ENCODE measurements around the gene CATSPERZ.
A peak's percentile ranks its signal among the peaks of the same experiment; 100 is the strongest.

The CATSPERZ gene

GRCh38 chr11:64294774-64295173, 5.4 kb upstream of the CATSPERZ start:
- H3K4me3 ChIP-seq (ENCODE audit: low read length): no peak overlapping the region
- no peak for TF ChIP-seq CTCF (conservative IDR thresholded peaks at IDR 0.05; ENCODE audit: low read depth, low read length)
- no peak for DNase-seq (ENCODE audit: low read depth)

GRCh38 chr11:64295760-64296159, 4.4 kb upstream of the CATSPERZ start:
- TF ChIP-seq CTCF (conservative IDR thresholded peaks at IDR 0.05; ENCODE audit: low read depth, low read length): no peak
- H3K4me3 ChIP-seq (ENCODE audit: low read length): no peak overlapping the region
- DNase-seq (ENCODE audit: low read depth): no peak

GRCh38 chr11:64296236-64296635, 3.9 kb upstream of the CATSPERZ start:
- no peak overlapping the region for H3K4me3 ChIP-seq (ENCODE audit: low read length)
- TF ChIP-seq CTCF (conservative IDR thresholded peaks at IDR 0.05; ENCODE audit: low read depth, low read length): no peak
- no peak for DNase-seq (ENCODE audit: low read depth)

GRCh38 chr11:64296830-64297698, 3.1 kb upstream of the CATSPERZ start:
- no peak for DNase-seq (ENCODE audit: low read depth)
- no peak overlapping the region for H3K4me3 ChIP-seq (ENCODE audit: low read length)
- TF ChIP-seq CTCF (conservative IDR thresholded peaks at IDR 0.05; ENCODE audit: low read depth, low read length): no peak

- H3K4me3 ChIP-seq (ENCODE audit: low read length): no peak overlapping the region
- no peak for DNase-seq (ENCODE audit: low read depth)
- no peak for TF ChIP-seq CTCF (conservative IDR thresholded peaks at IDR 0.05; ENCODE audit: low read depth, low read length)
Observed at GRCh38 chr11:64297699-64298358, 2.3 kb upstream of the CATSPERZ start.

- no peak for DNase-seq (ENCODE audit: low read depth)
- H3K4me3 ChIP-seq (ENCODE audit: low read length): peak overlapping the region; percentile 26
- no peak for TF ChIP-seq CTCF (conservative IDR thresholded peaks at IDR 0.05; ENCODE audit: low read depth, low read length)
Observed at GRCh38 chr11:64298966-64299846, 952 bp upstream of the CATSPERZ start.

All from retinal pigment epithelial cell (primary cell).